IMR-90 (cell line): ENCODE results near the gene TACC2. TPM values are rescaled to one million over a fixed set of nuclear protein-coding genes. Genes with fewer than 3 reads are reported as not detected.
A peak's percentile ranks its signal among the peaks of the same experiment; 100 is the strongest.

Source experiments
- ATAC-seq: fragments of 200-7000 bp; cut with Tn5 transposase; 2 replicates; pipeline ENCODE4 v1.9.1; 2020; ENCODE audit warnings: low read depth, mild to moderate bottlenecking, moderate library complexity
- BruUV-seq: library from RNA; stranded (reverse); fragments of 400-500 nt; replicated peaks from 2 replicates; lab custom pipeline; 2021; lab: Mats Ljungman, UMichigan
- CTCF ChIA-PET: fragments of 300-600 bp; formaldehyde crosslinking; extraction: SDS; loops from one replicate; lab custom pipeline; 2021; ENCODE audit warnings: antibody characterized with exemption; lab: Yijun Ruan, JAX
- POLR2A ChIA-PET: fragments of 300-600 bp; sonication (Branson Sonifier 250); formaldehyde crosslinking; loops from one replicate; lab custom pipeline; 2022; ENCODE audit warnings: antibody characterized with exemption; ENCODE audit not compliant: unreplicated experiment; lab: Charles Lee
- DNase-seq: peaks from one replicate; pipeline ENCODE4 v3.0.0; 2013
- H2AFZ ChIP-seq: replicated peaks from 2 replicates; pipeline ENCODE3; 2013; ENCODE audit warnings: low read length, mild to moderate bottlenecking; ENCODE audit not compliant: poor library complexity
- H2AK5ac ChIP-seq: 2 replicates; pipeline ENCODE4 v1.6.1; 2013; ENCODE audit warnings: low read depth, low read length, inconsistent platforms
- H2AK9ac ChIP-seq: replicated peaks from 2 replicates; pipeline ENCODE3; 2013; ENCODE audit warnings: mild to moderate bottlenecking, low read depth, low read length, moderate library complexity; ENCODE audit not compliant: poor library complexity
- H2BK120ac ChIP-seq: 2 replicates; pipeline ENCODE4 v1.6.1; 2013; ENCODE audit warnings: low read depth, low read length, inconsistent platforms
- H2BK15ac ChIP-seq: 3 replicates; pipeline ENCODE4 v1.6.1; 2013; ENCODE audit warnings: low read depth, low read length, inconsistent platforms
- H2BK20ac ChIP-seq: 2 replicates; pipeline ENCODE4 v1.6.1; 2013; ENCODE audit warnings: low read depth, mild to moderate bottlenecking, inconsistent platforms, low read length, moderate library complexity
- H2BK5ac ChIP-seq: 2 replicates; pipeline ENCODE4 v1.6.1; 2013; ENCODE audit warnings: mild to moderate bottlenecking, low read depth, low read length, inconsistent platforms; ENCODE audit not compliant: poor library complexity, severe bottlenecking
- H3K14ac ChIP-seq: replicated peaks from 2 replicates; pipeline ENCODE4 v1.6.1; 2013; ENCODE audit warnings: low read depth, low read length, inconsistent platforms
- H3K18ac ChIP-seq: 2 replicates; pipeline ENCODE4 v1.6.1; 2013; ENCODE audit warnings: low read depth, low read length, control low read depth
- H3K23ac ChIP-seq: 2 replicates; pipeline ENCODE4 v1.6.1; 2013; ENCODE audit warnings: low read depth, low read length, inconsistent platforms
- H3K27ac ChIP-seq: 2 replicates; pipeline ENCODE4 v1.5.1; 2013; ENCODE audit warnings: mild to moderate bottlenecking, control low read depth, low read length; ENCODE audit not compliant: insufficient read depth
- H3K27me3 ChIP-seq: 2 replicates; pipeline ENCODE4 v1.6.1; 2013; ENCODE audit warnings: low read length; ENCODE audit not compliant: control insufficient read depth, insufficient read depth
- H3K36me3 ChIP-seq: 2 replicates; pipeline ENCODE4 v1.6.1; 2013; ENCODE audit warnings: low read length, mixed read lengths; ENCODE audit not compliant: control insufficient read depth, insufficient read depth
- H3K4ac ChIP-seq: 2 replicates; pipeline ENCODE4 v1.6.1; 2013; ENCODE audit warnings: low read depth, low read length, inconsistent platforms
- H3K4me1 ChIP-seq: 2 replicates; pipeline ENCODE4 v1.6.1; 2013; ENCODE audit warnings: low read length, mixed read lengths; ENCODE audit not compliant: control insufficient read depth, insufficient read depth
- H3K4me2 ChIP-seq: 2 replicates; pipeline ENCODE4 v1.6.1; 2013; ENCODE audit warnings: low read depth, mild to moderate bottlenecking, control low read depth, low read length, moderate library complexity
- H3K4me3 ChIP-seq: 2 replicates; pipeline ENCODE4 v1.5.1; 2013; ENCODE audit warnings: low read depth, mild to moderate bottlenecking, control low read depth, low read length, moderate library complexity; ENCODE audit not compliant: insufficient read depth
- H3K56ac ChIP-seq: 2 replicates; pipeline ENCODE4 v1.6.1; 2013; ENCODE audit warnings: low read length, inconsistent platforms; ENCODE audit not compliant: insufficient read depth; ENCODE audit errors: extremely low read depth
- H3K79me1 ChIP-seq, 2 experiments: 2 replicates each; pipeline ENCODE4 v1.6.1; 2013; ENCODE audit warnings: low read length in 2 of 2, inconsistent platforms in 1 of 2, low read depth in 1 of 2
- H3K9ac ChIP-seq: 2 replicates; pipeline ENCODE4 v1.6.1; 2013; ENCODE audit warnings: low read depth, low read length, control low read depth
- H3K9me1 ChIP-seq: 2 replicates; pipeline ENCODE4 v1.6.1; 2013; ENCODE audit warnings: low read length, inconsistent platforms; ENCODE audit not compliant: insufficient read depth
- H3K9me3 ChIP-seq: 2 replicates; pipeline ENCODE4 v1.6.1; 2013; ENCODE audit warnings: low read length; ENCODE audit not compliant: control insufficient read depth, insufficient read depth
- H4K20me1 ChIP-seq: 2 replicates; pipeline ENCODE4 v1.6.1; 2013; ENCODE audit warnings: low read length, inconsistent platforms; ENCODE audit not compliant: insufficient read depth
- H4K5ac ChIP-seq: 2 replicates; pipeline ENCODE4 v1.6.1; 2013; ENCODE audit warnings: mild to moderate bottlenecking, low read depth, low read length, control low read depth
- H4K8ac ChIP-seq, 2 experiments: 2 replicates each; pipeline ENCODE4 v1.6.1; 2013; ENCODE audit warnings: low read depth in 2 of 2, low read length in 2 of 2, control low read depth in 1 of 2, inconsistent platforms in 1 of 2
- H4K91ac ChIP-seq: 2 replicates; pipeline ENCODE4 v1.6.1; 2013; ENCODE audit warnings: low read depth, low read length, inconsistent platforms; ENCODE audit not compliant: insufficient read depth
- CEBPB ChIP-seq: IDR thresholded peaks from 2 replicates; pipeline ENCODE4 v1.6.1; 2012; ENCODE audit warnings: low read depth, low read length, improper control_type of control experiment
- CHD1 ChIP-seq: IDR thresholded peaks from 2 replicates; pipeline ENCODE4 v1.6.1; 2012; ENCODE audit warnings: low read depth, low read length, improper control_type of control experiment
- FOS ChIP-seq: fragments of 150-350 bp; IDR thresholded peaks from 2 replicates; pipeline ENCODE4 v1.6.1; 2016; ENCODE audit warnings: low read depth, low read length
- MAZ ChIP-seq: IDR thresholded peaks from 2 replicates; pipeline ENCODE4 v1.6.1; 2012; ENCODE audit warnings: low read depth, mild to moderate bottlenecking, low read length, improper control_type of control experiment, moderate library complexity, borderline replicate concordance
- MXI1 ChIP-seq: IDR thresholded peaks from 2 replicates; pipeline ENCODE4 v1.6.1; 2012; ENCODE audit warnings: low read depth, mild to moderate bottlenecking, low read length, moderate library complexity, borderline replicate concordance
- POLR2A ChIP-seq: IDR thresholded peaks from 2 replicates; pipeline ENCODE4 v1.6.1; 2012; ENCODE audit warnings: mild to moderate bottlenecking, low read depth, low read length
- RAD21 ChIP-seq: IDR thresholded peaks from 2 replicates; pipeline ENCODE4 v1.6.1; 2012; ENCODE audit warnings: low read length, improper control_type of control experiment
- RCOR1 ChIP-seq: IDR thresholded peaks from 2 replicates; pipeline ENCODE4 v1.6.1; 2012; ENCODE audit warnings: mild to moderate bottlenecking, low read length, improper control_type of control experiment; ENCODE audit not compliant: insufficient replicate concordance
- RFX5 ChIP-seq: IDR thresholded peaks from 2 replicates; pipeline ENCODE4 v1.8.0; 2012; ENCODE audit warnings: low read depth, mild to moderate bottlenecking, low read length, moderate library complexity
- SMC3 ChIP-seq: fragments of 150-350 bp; IDR thresholded peaks from 2 replicates; pipeline ENCODE4 v1.6.1; 2016; ENCODE audit warnings: low read depth, mild to moderate bottlenecking, antibody characterized with exemption, low read length, moderate library complexity
- WGBS, 2 experiments: methylation state at CpG; one replicate each; pipeline versions ENCODE4 v1.1.5 to v1.1.7; 2013; ENCODE audit warnings: missing lambda C conversion rate in 2 of 2; ENCODE audit not compliant: insufficient read length in 1 of 2; ENCODE audit errors: extremely low coverage in 2 of 2; 5-methylcytosine and 5-hydroxymethylcytosine counted together
- dilution Hi-C: fragments of 300-500 bp; cut with HindIII; formaldehyde crosslinking; loops from one replicate; pipeline ENCODE4 v1.14.3; 2018; ENCODE audit warnings: low sequenced_read_pairs; ENCODE audit not compliant: unreplicated experiment
- in situ Hi-C: fragments of 300-500 bp; cut with MboI; formaldehyde crosslinking; loops from 3 replicates; pipeline ENCODE4 v1.14.3; 2019; ENCODE audit warnings: low sequenced_read_pairs, inconsistent platforms, mixed read lengths
- intact Hi-C: fragments of 100-400 bp; cut with micrococcal nuclease; formaldehyde crosslinking; loops from 2 replicates; pipeline ENCODE4 v1.10.0; 2022
- polyA plus RNA-seq, 3 experiments: library from polyadenylated mRNA; depleted of rRNA; stranded (reverse); fragments of >200 nt; gene quantifications; 2 replicates each; pipeline ENCODE4 v1.2.3, GENCODE V29; 2012; ENCODE audit warnings: low replicate concordance in 1 of 3
- total RNA-seq: library from RNA; depleted of rRNA; stranded (reverse); fragments of >200 nt; gene quantifications from 2 replicates; pipeline ENCODE4 v1.2.3, GENCODE V29; 2012
- TF ChIP-seq, protein P1 (sequence below): fragments of 150-350 bp; IDR thresholded peaks from 2 replicates; pipeline ENCODE4 v1.6.1; 2017; ENCODE audit warnings: mild to moderate bottlenecking, antibody characterized with exemption, low read length, low read depth
- TF ChIP-seq, protein P2 (sequence below): fragments of 150-350 bp; IDR thresholded peaks from 2 replicates; pipeline ENCODE4 v1.6.1; 2016; ENCODE audit warnings: low read depth, mild to moderate bottlenecking, low read length, moderate library complexity, borderline replicate concordance

The TACC2 gene
- total and polyA plus RNA-seq, 2 of the 4 experiments (the other 2 are of a cell fraction) = 2.9 to 15.4 TPM

DNA sequence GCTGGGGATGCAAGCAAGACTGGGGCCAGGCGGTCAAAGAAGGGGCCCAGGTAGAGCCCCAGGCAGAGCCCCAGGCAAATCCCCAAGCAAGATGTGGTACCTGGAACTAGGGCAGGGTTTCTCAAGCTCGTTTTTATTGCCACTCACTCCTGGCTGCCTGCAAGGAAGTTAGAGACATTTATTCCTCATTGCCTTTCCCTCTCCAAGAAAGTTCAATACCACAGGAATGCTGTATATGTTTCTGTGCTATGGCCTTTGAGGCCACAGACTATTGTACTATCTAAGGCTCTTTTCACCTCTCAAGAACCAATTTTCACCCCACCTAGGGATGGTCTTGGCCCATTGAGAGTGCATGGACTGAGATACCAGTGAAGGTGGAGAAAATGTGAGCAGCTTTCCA lies 71.3 kb downstream of the TACC2 start:
- Histone ChIP-seq H4K20me1 (no peaks in the 10 kb centered on the region), H3K36me3 (no peaks in the 10 kb centered on the region), H3K23ac (no peak overlapping the region), H2BK15ac (no peak overlapping the region), H3K14ac (no peak overlapping the region), H3K9me3 (no peaks in the 10 kb centered on the region), H2AK9ac (no peak overlapping the region), H3K4me2 (no peak overlapping the region), H3K56ac (no peak overlapping the region), H3K79me1 (no peaks in the 10 kb centered on the region), H2AK5ac (no peak overlapping the region), H3K18ac (no peak overlapping the region), H3K4ac (no peak overlapping the region), H2BK20ac (no peak overlapping the region), H3K9me1 (peaks cover 8% of the 10 kb centered on the region; the same call in 1 of the 2 replicates), H3K9ac (no peak overlapping the region), H4K5ac (no peak overlapping the region), H3K4me1 (peaks cover 8% of the 10 kb centered on the region), H3K27me3 (no peaks in the 10 kb centered on the region), H2BK120ac (no peak overlapping the region), H3K27ac (no peak overlapping the region), H2AFZ (peak overlapping the region; percentile 27), H3K4me3 (no peak overlapping the region), H4K8ac (no peak overlapping the region), H4K91ac (no peak overlapping the region), H2BK5ac (no peak overlapping the region)
- ATAC-seq (peak; percentile 75), DNase-seq (peak; percentile 49)
- in situ Hi-C loops = no loop called here
- intact Hi-C loops = no loop called here
- no TSS peak for BruUV-seq
- CTCF ChIA-PET = interaction anchor here (1.5 kb wide), 1 partner anchor 10 kb away, joined by 3 read pairs; no protein-coding TSS in a partner anchor
- dilution Hi-C loops = no loop called here
- no CpG with 5 or more reads among the region's 2 CpGs for WGBS, 2 experiments
- POLR2A ChIA-PET = no interaction called here
- TF ChIP-seq CHD1 = no peak
- no peak for TF ChIP-seq RAD21
- TF ChIP-seq FOS = no peak
- TF ChIP-seq POLR2A = no peak
- TF ChIP-seq RFX5 = no peak
- no peak for TF ChIP-seq CEBPB
- TF ChIP-seq RCOR1 = no peak
- TF ChIP-seq, protein P1, sequence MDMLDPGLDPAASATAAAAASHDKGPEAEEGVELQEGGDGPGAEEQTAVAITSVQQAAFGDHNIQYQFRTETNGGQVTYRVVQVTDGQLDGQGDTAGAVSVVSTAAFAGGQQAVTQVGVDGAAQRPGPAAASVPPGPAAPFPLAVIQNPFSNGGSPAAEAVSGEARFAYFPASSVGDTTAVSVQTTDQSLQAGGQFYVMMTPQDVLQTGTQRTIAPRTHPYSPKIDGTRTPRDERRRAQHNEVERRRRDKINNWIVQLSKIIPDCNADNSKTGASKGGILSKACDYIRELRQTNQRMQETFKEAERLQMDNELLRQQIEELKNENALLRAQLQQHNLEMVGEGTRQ = no peak
- TF ChIP-seq MXI1 = no peak
- no peak for TF ChIP-seq MAZ
- TF ChIP-seq, protein P2, sequence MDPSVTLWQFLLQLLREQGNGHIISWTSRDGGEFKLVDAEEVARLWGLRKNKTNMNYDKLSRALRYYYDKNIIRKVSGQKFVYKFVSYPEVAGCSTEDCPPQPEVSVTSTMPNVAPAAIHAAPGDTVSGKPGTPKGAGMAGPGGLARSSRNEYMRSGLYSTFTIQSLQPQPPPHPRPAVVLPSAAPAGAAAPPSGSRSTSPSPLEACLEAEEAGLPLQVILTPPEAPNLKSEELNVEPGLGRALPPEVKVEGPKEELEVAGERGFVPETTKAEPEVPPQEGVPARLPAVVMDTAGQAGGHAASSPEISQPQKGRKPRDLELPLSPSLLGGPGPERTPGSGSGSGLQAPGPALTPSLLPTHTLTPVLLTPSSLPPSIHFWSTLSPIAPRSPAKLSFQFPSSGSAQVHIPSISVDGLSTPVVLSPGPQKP = no peak
- TF ChIP-seq SMC3 = no peak
